Uterus (tissue), 4 donors: ENCODE measurements around the gene KIRREL3. TPM values are rescaled to one million over a fixed set of nuclear protein-coding genes. Genes with fewer than 3 reads are reported as not detected.

Source experiments
- DNase-seq, 2 donors: peaks; one replicate each; pipeline ENCODE4 v3.0.0-alpha.2; 2019 to 2020
- H3K27ac ChIP-seq, 2 donors: fragments of 200-600 bp; sonication (generic); 1 replicate in 1 of 2; 2 replicates in 1 of 2; pipeline ENCODE4 v1.5.1; 2016 to 2018
- H3K27me3 ChIP-seq, 2 donors: fragments of 200-600 bp; sonication (generic); one replicate each; pipeline ENCODE4 v1.5.1; 2018 to 2019; ENCODE audit warnings: control low read depth in 1 of 2
- H3K36me3 ChIP-seq, 2 donors: fragments of 200-600 bp; sonication (generic); one replicate each; pipeline ENCODE4 v1.5.1; 2019; ENCODE audit warnings: control low read depth in 1 of 2
- H3K4me1 ChIP-seq, 2 donors: fragments of 200-600 bp; sonication (generic); one replicate each; pipeline ENCODE4 v1.5.1; 2018 to 2019; ENCODE audit warnings: control low read depth in 1 of 2
- H3K4me3 ChIP-seq, 2 donors: fragments of 200-600 bp; sonication (generic); 1 replicate in 1 of 2; 2 replicates in 1 of 2; pipeline ENCODE4 v1.5.1; 2018 to 2019; ENCODE audit warnings: mild to moderate bottlenecking in 1 of 2
- H3K9me3 ChIP-seq, 2 donors: fragments of 200-600 bp; sonication (generic); one replicate each; pipeline ENCODE4 v1.5.1; 2019; ENCODE audit warnings: control low read depth in 1 of 2
- CTCF ChIP-seq, 4 experiments: fragments of 200-600 bp in 2 of 4; fragments of 450-650 bp in 2 of 4; sonication (generic) in 2 of 4; IDR thresholded peaks; one replicate each; pipeline ENCODE4 v1.5.1; 2016 to 2019; ENCODE audit warnings: antibody characterized with exemption in 4 of 4, mild to moderate bottlenecking in 2 of 4, moderate library complexity in 1 of 4
- POLR2A ChIP-seq, 2 donors: fragments of 450-650 bp; IDR thresholded peaks; one replicate each; pipeline ENCODE4 v1.6.1; 2016; ENCODE audit warnings: antibody characterized with exemption in 2 of 2, mild to moderate bottlenecking in 1 of 2, moderate library complexity in 1 of 2
- intact Hi-C: fragments of 100-400 bp; cut with DNase I; formaldehyde crosslinking; loops from one replicate; pipeline ENCODE4 v1.15.1; 2023; ENCODE audit warnings: low total_unique reads
- total RNA-seq, 4 donors: library from RNA; depleted of rRNA in 3 of 4; stranded (reverse); fragments of >200 nt in 3 of 4; gene quantifications; one replicate each; pipeline versions ENCODE4 v1.1.0 to v1.2.4, GENCODE V29; 2014 to 2023
- donor health status: DM: yes; HTN: yes; CAD: no.

Gene KIRREL3
- total RNA-seq, 4 donors from 2014 or later: 10.0 TPM; not detected in 3

GRCh38 chr11:126942146-126942545, 58.4 kb downstream of the KIRREL3 start:
- Histone ChIP-seq H3K27ac (no peak overlapping the region), H3K36me3 (no peaks in the 10 kb centered on the region), H3K9me3 (no peaks in the 10 kb centered on the region), H3K4me3 (no peak overlapping the region), H3K4me1 (no peaks in the 10 kb centered on the region), H3K27me3 (no peaks in the 10 kb centered on the region)
- intact Hi-C loops: no loop called here
- TF ChIP-seq CTCF (IDR thresholded peaks at IDR 0.05) (no peak), POLR2A (IDR thresholded peaks at IDR 0.05) (no peak)
- DNase-seq: no peak

GRCh38 chr11:126939552-126939951, 61.0 kb downstream of the KIRREL3 start:
- H3K36me3 ChIP-seq: no peaks in the 10 kb centered on the region
- H3K9me3 ChIP-seq: no peaks in the 10 kb centered on the region
- intact Hi-C loops: no loop called here
- no peak for TF ChIP-seq CTCF (IDR thresholded peaks at IDR 0.05)
- no peak for TF ChIP-seq POLR2A (IDR thresholded peaks at IDR 0.05)
- H3K4me3 ChIP-seq: no peak overlapping the region
- no peaks in the 10 kb centered on the region for H3K4me1 ChIP-seq
- no peak overlapping the region for H3K27ac ChIP-seq
- H3K27me3 ChIP-seq: no peaks in the 10 kb centered on the region
- DNase-seq: no peak

- H3K27me3 ChIP-seq: no peaks in the 10 kb centered on the region
- no peaks in the 10 kb centered on the region for H3K4me1 ChIP-seq
- no peak overlapping the region for H3K4me3 ChIP-seq
- no peak for DNase-seq
- no peaks in the 10 kb centered on the region for H3K36me3 ChIP-seq
- H3K27ac ChIP-seq: no peak overlapping the region
- peaks cover 0 to 2% of the 10 kb centered on the region in 2 donors for H3K9me3 ChIP-seq
- TF ChIP-seq CTCF (IDR thresholded peaks at IDR 0.05): no peak
- TF ChIP-seq POLR2A (IDR thresholded peaks at IDR 0.05): no peak
- intact Hi-C loops: no loop called here
Observed at GRCh38 chr11:126938718-126939117, 61.9 kb downstream of the KIRREL3 start.

- no peaks in the 10 kb centered on the region for H3K4me1 ChIP-seq
- no peak for DNase-seq
- intact Hi-C loops: no loop called here
- no peak overlapping the region for H3K4me3 ChIP-seq
- H3K9me3 ChIP-seq: peaks cover 0 to 2% of the 10 kb centered on the region in 2 donors
- no peak for TF ChIP-seq CTCF (IDR thresholded peaks at IDR 0.05)
- TF ChIP-seq POLR2A (IDR thresholded peaks at IDR 0.05): no peak
- H3K27ac ChIP-seq: no peak overlapping the region
- no peaks in the 10 kb centered on the region for H3K27me3 ChIP-seq
- no peaks in the 10 kb centered on the region for H3K36me3 ChIP-seq
Observed at GRCh38 chr11:126930091-126930841, 70.3 kb downstream of the KIRREL3 start.

GRCh38 chr11:126929179-126930061, 71.2 kb downstream of the KIRREL3 start:
- no peaks in the 10 kb centered on the region for H3K36me3 ChIP-seq
- DNase-seq: no peak
- no peaks in the 10 kb centered on the region for H3K27me3 ChIP-seq
- intact Hi-C loops: no loop called here
- peaks cover 0 to 2% of the 10 kb centered on the region in 2 donors for H3K9me3 ChIP-seq
- H3K4me3 ChIP-seq: no peak overlapping the region
- H3K27ac ChIP-seq: no peak overlapping the region
- TF ChIP-seq CTCF (IDR thresholded peaks at IDR 0.05) (no peak), POLR2A (IDR thresholded peaks at IDR 0.05) (no peak)
- no peaks in the 10 kb centered on the region for H3K4me1 ChIP-seq
